SH-SY5Y (cell line): ENCODE measurements around the gene CCIN.

Source experiments
- GATA2 ChIP-seq: IDR thresholded peaks from 2 replicates; pipeline ENCODE4 v1.6.1; 2011; ENCODE audit warnings: mild to moderate bottlenecking, low read depth, low read length
- GATA3 ChIP-seq: IDR thresholded peaks from 2 replicates; pipeline ENCODE4 v1.6.1; 2011; ENCODE audit warnings: low read depth, mild to moderate bottlenecking, low read length, moderate library complexity

CCIN gene

DNA sequence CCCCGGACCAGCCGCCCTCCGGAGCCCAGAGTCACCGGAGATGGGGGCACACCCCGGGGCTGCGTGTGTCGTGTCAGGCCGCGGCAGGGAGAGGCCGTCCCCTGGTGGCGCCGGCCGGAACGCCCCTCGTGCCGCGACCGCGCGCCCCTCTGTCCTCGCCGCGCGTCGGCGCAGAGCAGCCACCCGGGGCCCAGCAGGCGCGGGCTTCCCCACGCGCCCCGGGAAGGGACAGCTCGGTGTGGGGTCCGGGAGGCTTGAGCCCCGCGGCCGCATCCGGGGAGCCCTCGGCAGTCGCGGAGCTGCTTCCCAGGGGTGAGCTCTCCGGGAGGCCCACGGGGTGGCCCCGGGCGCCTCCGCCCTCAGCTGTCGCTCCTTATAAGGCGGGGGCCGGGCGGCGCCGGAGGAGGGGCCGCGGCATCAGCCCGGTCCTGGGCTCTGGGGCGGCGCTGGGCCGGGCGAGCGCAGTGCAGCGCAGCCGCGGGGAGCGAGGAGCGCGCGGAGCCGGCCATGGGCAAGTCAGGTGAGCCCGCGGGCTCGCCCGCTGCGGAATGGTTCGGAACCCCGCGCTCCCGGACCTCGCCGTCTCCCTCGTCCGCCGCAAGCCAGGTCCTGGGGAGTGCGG lies 32.8 kb upstream of the CCIN start, which contains the start of gene GLIPR2:
TSS of gene GLIPR2 (plus strand) at position 462 of the 622 bp plus-strand sequence. CDS start at position 508, 46 bp downstream.
- no peak for TF ChIP-seq GATA2
- TF ChIP-seq GATA3: no peak

DNA sequence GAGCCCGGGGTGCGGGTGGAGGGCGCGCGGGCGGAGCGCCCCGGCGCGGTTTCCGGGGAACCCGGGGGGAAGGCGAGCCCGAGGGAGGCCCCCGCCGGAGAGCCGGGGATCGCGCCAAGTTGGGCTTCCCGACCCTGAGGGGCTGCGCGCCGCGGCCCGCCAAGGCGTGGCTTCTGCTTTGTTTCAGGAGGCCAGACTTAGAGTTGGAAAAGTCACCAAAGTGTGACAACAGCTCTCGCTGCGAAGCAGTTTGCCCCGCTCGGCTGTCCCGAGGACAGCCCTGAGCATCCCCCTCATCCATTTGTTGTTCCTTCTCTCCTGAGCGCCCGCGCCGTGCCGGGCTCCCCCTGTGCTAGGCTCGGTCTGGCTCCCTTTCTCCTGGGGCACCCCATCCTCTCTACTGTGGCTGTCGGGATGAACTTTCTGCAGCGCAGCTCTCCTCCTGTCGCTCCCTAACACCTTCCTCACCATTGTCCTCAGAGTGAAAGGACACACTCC lies 32.2 kb upstream of the CCIN start:
- TF ChIP-seq GATA3: no peak
- no peak for TF ChIP-seq GATA2

DNA sequence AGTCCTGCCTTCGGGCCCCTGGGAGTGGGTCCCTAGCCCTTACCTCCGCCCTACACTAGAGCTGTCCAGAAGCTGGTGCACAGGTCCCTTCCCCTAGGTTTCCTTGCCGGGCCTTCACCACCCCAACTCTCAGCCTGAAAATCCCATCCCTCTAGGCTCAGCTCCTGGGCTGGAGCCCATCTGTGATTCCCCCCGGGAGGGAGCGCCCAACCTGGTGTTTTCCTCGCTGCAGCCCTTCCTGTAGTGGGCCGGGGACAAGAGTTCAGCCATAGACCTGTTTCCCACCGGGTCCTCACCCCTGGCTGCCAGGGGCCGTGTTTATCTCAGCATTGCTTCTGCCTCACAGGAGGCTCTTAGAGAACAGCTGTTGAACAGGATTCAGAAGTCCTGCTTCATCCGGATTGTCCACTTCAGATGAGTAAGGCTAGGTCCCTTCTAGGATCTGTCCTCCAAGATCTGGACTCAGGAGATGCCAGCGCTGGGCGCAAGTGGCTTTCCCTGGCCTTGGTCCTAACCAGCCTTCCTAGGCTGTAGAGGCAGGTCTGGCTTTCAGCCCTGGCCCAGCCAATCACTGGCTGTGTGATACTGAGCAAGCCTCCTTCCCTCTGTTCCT lies 31.7 kb upstream of the CCIN start:
- TF ChIP-seq GATA2 (no peak), GATA3 (no peak)

DNA sequence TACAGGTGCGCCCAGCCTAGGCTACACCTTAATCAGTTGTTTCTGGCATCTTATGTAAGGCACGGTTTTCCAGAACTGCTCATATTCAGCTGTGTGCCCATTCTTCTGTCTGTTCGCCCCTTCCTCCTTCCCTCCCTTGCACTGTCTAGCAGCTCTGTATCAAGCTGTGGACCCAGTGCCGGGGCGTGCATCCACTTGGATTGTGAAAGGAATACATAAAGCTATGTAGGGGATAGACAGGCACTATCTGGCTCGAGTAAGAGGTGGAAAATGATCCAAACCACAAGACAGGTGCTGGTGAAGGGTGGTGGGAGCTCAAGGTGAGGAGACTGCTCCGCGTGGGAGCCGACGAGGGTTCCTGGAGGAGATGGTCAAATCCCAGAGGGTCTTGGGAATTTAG lies 30.7 kb upstream of the CCIN start:
- TF ChIP-seq GATA2 (no peak), GATA3 (no peak)

DNA sequence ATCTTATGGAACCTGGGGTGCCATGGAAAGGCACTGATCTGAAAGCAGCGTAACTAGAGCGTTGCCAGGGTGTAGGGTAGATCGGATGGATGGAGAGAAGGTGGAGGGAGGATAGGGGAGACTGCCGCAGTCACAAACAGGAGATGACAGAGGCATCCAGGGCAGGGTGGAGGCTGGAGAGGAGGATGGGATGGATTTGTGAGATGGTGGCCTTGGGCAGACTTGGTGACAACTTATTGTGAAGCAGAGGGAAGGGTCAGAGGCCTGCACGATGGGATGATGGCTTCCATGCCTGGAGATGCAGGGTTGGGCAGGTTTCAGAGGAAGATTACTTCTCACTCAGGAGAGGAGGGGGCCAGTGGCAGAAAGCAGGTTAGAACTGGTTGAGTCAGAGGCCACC lies 30.3 kb upstream of the CCIN start:
- TF ChIP-seq GATA2 (no peak), GATA3 (no peak)

DNA sequence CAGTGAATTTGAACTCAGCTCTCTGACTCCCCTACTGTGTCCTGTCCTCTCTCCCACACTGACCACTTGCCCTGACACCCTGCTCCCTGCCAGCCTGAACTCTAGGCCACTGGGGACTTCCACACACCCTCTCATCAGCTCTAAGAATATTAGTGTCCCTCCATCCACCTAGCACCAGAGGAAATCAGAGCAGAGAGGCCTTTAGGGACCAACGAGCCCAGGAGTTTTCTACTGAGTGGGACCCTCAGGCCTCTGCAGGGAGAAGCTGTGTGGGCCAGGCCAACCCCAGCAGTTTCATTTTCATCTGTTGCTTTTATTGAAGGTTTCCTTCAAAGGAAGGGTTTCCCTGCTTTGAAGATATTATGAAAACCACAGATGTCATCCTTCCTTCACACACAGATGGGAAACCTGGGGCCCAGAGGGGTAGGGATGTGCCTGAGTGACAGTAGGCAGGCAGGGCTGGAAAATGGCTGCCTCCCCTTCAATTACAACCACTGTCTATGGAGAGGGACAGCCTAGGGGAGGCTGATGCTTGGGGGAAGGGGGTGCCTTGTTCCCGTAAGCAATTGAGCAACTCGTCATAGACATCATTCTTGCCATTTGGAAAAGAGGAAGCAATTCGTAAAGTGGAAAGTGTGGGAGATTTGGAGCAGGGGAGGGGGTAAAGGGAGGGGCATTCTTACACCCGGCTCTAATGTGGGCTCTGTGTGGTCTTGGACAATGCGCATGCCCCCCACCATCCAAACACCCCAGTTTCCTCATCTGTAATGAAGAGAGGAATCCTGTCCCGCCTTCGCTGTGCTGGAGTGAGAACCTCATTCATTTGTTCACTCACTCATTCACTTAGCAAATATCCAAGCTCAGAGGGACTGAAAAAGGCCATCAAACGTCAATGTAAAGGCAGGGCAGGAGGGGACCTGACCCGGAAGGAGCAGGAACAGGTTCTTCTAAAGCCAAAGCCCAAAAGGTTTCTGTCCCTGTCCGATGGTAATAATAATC lies 28.8 kb upstream of the CCIN start:
- TF ChIP-seq GATA3: no peak
- no peak for TF ChIP-seq GATA2

DNA sequence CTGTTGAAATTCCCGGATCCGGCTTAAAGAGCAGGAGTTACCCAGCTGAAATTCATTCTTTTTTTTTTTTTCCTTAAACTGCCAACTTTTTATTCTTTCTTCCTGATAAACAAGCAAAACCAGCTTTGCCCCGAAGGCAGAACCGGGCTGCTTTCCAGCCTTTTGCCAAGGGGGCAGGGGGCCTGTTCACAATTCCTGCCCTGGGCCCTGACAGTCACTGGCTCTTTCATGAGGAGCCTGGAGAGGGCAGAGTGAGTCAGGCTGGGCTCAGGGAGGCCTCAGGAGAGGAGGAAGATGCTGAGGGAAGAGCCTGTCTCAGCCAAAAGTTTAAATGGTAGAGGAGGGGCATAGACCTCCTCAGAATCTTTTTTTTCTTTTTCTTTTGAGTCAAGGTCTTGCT lies 27.9 kb upstream of the CCIN start:
- TF ChIP-seq GATA3: no peak
- TF ChIP-seq GATA2: no peak

DNA sequence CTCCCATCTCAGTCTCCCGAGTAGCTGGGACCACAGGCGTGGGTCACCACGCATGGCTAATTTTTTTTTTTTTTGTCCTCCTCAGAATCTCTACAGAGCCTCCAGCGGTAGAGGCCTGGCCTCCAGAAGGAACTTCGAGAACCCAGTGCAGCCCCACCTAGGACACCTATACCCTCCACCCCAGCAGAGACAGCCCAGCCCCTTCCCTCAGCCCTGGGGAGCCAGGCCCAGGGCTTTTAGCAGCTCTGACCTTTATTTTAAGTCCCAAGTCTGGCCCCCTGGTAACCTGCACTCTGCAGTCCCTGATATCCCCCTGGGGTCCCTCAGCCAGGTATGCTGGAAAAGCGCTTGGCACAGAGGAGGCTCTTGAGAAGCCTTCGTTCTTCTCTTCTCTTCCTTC lies 27.4 kb upstream of the CCIN start:
- TF ChIP-seq GATA3 (no peak), GATA2 (no peak)

DNA sequence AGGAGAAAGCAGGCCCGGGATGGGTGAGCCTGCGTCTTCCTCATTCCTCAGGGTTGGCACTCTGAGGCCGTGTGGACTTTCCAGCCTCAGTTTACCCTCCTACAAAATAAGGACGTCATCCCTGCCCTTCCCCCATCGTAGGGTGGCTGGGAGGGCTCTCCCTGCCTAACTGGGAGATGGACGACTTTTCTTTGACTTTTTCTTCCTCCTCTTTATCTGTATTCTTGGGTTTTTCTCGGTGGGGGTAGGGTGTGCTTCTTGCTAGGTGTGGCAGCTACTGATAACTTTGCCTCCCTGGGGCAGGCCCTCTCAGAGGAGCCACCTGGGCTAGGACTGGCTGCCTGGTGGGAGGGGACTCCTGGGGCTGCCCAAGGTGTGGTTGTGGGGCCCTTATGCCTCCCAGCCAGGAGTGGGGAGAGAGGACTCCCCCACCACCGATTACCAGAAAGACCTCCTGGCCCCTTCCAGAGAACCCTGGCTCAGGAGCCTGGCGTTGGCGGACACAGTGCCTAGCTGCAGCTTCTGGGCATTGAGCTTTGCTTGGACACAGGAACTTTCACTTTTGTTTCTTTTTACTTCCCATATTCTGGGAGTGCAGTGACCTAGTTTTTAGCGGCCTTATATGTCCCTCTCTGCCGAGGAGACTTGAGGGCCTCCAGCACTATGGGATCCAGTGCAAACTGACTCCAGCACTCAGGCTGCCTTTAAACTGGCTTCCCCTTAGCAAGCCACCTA lies 26.5 kb upstream of the CCIN start:
- no peak for TF ChIP-seq GATA2
- no peak for TF ChIP-seq GATA3

DNA sequence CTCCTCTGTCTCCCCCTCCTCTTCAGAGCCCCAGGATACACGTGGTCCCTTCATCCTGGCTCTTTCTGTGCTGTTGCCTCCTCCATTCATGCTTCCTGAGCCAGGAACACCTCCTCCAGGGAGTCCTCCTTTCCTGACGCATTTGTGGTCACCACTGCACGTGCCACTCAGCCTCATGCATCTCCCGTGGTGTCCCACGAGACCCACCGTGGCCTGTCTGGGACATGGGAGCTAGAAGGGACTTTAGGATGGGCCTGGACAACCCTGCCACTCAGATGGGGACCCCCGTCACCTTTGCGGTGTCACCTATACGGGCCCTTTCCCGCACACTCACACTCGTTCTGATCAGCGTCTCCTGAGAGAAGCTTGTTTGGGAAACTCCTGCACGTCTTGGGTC lies 25.9 kb upstream of the CCIN start:
- TF ChIP-seq GATA3: no peak
- TF ChIP-seq GATA2: no peak

DNA sequence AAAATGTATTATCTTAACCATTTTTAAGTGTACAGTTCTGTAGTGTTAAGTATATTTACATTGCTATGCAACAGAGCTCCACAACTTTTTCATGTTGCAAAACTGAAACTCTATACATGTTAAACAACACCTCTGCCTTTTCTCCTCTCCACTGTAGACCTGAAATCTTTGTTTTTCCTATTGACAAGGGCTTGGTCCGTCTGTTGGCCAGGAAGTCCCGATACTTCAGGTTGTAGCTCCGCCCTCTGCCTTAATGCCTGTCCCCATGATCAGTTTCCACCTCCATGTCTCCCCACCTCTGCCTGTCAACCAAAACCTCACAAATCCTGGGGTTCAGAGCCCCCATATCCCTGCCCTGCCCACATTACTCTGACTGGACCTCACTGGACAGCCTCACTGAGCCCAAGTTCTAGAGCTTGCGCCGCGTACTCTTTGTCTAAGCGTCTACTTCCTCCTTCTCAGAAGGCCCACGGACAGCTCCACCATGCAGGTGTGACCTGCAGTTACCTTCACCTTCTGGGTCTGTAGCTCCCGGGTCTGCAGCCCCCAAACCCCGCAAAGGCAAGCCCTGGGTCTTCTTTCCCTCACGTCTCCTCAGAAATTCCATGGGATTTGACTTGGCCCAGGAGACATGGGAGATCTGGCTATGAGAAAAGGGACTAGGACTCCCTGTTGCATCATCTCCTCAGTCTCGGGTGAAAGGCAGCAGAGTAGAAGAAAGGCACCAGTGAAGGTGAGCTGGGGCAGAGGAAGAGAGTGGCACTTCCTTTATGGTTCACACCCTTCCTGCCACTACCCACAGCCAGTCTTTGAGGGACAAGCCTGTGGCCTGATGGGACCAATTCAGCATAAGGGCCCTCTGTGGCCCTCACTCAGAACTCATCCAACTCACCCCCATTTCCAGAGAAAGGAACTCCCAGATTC lies 24.6 kb upstream of the CCIN start:
- no peak for TF ChIP-seq GATA2
- TF ChIP-seq GATA3: no peak

DNA sequence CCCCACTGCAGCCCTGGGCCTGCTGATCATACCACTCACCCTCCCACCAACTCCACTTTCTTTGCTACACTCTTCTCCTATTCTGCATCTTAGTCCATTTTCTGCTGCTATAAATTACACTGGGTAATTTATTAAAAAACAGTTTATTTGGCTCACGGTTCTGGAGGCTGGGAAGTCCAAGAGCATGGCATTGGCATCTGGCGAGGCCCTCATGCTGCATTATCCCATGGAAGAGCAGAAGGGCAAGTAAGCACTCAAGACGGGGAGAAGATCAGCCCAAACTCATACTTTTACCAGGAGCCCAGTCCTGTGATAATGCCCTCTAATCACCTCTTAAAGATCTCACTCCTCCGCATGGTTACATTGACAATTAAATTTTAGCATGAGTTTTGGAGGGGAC lies 23.2 kb upstream of the CCIN start:
- TF ChIP-seq GATA3 (no peak), GATA2 (no peak)

DNA sequence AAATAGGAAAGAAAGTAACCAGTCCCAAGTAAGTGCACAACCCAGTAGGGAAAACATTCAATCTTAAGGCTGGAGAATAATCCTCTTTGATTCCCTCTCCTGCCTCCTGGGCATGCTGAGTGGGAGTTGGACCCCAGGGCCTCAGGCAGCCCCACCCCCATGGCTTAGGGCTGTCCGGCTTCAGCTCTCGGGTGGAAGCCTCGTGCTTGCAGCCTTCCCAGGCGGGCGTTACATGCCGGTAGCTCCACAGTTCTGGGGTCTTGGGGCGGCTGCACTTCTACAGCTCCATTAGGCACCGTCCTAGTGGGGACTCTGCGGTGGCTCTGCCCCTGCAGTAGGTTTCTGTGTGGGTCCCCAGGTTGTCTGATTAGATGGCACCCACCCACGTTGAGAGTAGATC lies 22.5 kb upstream of the CCIN start:
- no peak for TF ChIP-seq GATA3
- no peak for TF ChIP-seq GATA2
